PC-3 (cell line): Measurements from ENCODE around the gene LFNG. TPM values are rescaled to one million over a fixed set of nuclear protein-coding genes. Genes with fewer than 3 reads are reported as not detected.

Experiments
- ATAC-seq: fragments of 200-7000 bp; cut with Tn5 transposase; 2 replicates; pipeline ENCODE4 v1.9.1; 2020; ENCODE audit warnings: mild to moderate bottlenecking, moderate library complexity
- BruUV-seq: library from RNA; stranded (reverse); fragments of 400-500 nt; replicated peaks from 2 replicates; lab custom pipeline; 2021; lab: Mats Ljungman, UMichigan
- CTCF ChIA-PET: fragments of 300-600 bp; sonication (Branson Sonifier 250); formaldehyde crosslinking; loops from one replicate; lab custom pipeline; 2022; ENCODE audit warnings: antibody characterized with exemption; lab: Charles Lee
- POLR2A ChIA-PET: fragments of 300-600 bp; sonication (Branson Sonifier 250); formaldehyde crosslinking; loops from one replicate; lab custom pipeline; 2022; ENCODE audit warnings: antibody characterized with exemption; ENCODE audit not compliant: unreplicated experiment; lab: Charles Lee
- DNase-seq: peaks from one replicate; pipeline ENCODE4 v3.0.0-alpha.2; 2015
- H2AFZ ChIP-seq: fragments of 300-600 bp; sonication (generic); 2 replicates; pipeline ENCODE4 v1.6.0; 2016; ENCODE audit warnings: antibody characterized with exemption, low read length
- H3F3A ChIP-seq: fragments of 300-600 bp; sonication (generic); one replicate; pipeline ENCODE4 v1.6.0; 2017; ENCODE audit warnings: antibody characterized with exemption, low read length, control low read depth, mild to moderate bottlenecking; ENCODE audit not compliant: unreplicated experiment
- H3K27ac ChIP-seq: fragments of 300-600 bp; sonication (generic); 2 replicates; pipeline ENCODE4 v1.5.1; 2016; ENCODE audit warnings: mild to moderate bottlenecking, low read length
- H3K27me3 ChIP-seq: fragments of 300-600 bp; sonication (generic); 2 replicates; pipeline ENCODE4 v1.6.1; 2016; ENCODE audit warnings: low read length, mixed read lengths
- H3K36me3 ChIP-seq: fragments of 300-600 bp; sonication (generic); 2 replicates; pipeline ENCODE4 v1.6.1; 2016; ENCODE audit warnings: low read depth, mixed run types, low read length, mixed read lengths
- H3K4me1 ChIP-seq: fragments of 300-600 bp; sonication (generic); 2 replicates; pipeline ENCODE4 v1.5.1; 2016; ENCODE audit warnings: low read length; ENCODE audit not compliant: insufficient read depth
- H3K4me2 ChIP-seq: fragments of 300-600 bp; sonication (generic); 2 replicates; pipeline ENCODE4 v1.6.0; 2016; ENCODE audit warnings: low read length
- H3K4me3 ChIP-seq: fragments of 300-600 bp; sonication (generic); 2 replicates; pipeline ENCODE4 v1.5.1; 2016; ENCODE audit warnings: mild to moderate bottlenecking, low read length, mixed read lengths
- H3K79me2 ChIP-seq: fragments of 300-600 bp; sonication (generic); 2 replicates; pipeline ENCODE4 v1.6.1; 2017; ENCODE audit warnings: low read length, mixed read lengths
- H3K9ac ChIP-seq: fragments of 300-600 bp; sonication (generic); 2 replicates; pipeline ENCODE4 v1.6.0; 2016; ENCODE audit warnings: mild to moderate bottlenecking, low read length
- H3K9me2 ChIP-seq: fragments of 300-600 bp; sonication (generic); replicated peaks from 2 replicates; pipeline ENCODE4 v1.6.1; 2016; ENCODE audit warnings: mixed run types, low read length, mixed read lengths
- H3K9me3 ChIP-seq: fragments of 300-600 bp; sonication (generic); 2 replicates; pipeline ENCODE4 v1.6.1; 2016; ENCODE audit warnings: low read length, mixed read lengths
- H4K20me1 ChIP-seq: fragments of 300-600 bp; sonication (generic); 2 replicates; pipeline ENCODE4 v1.6.1; 2016; ENCODE audit warnings: low read length, mixed read lengths
- CTCF ChIP-seq: fragments of 300-600 bp; sonication (generic); conservative IDR thresholded peaks from 2 replicates; pipeline ENCODE4 v1.5.1; 2017; ENCODE audit warnings: antibody characterized with exemption, low read depth, mild to moderate bottlenecking, low read length
- EZH2 ChIP-seq: fragments of 300-600 bp; sonication (generic); IDR thresholded peaks from one replicate; pipeline ENCODE4 v1.6.1; 2017; ENCODE audit warnings: antibody characterized with exemption, mild to moderate bottlenecking, low read length; ENCODE audit not compliant: unreplicated experiment
- EZH2phosphoT487 ChIP-seq: fragments of 300-600 bp; sonication (generic); IDR thresholded peaks from 2 replicates; pipeline ENCODE4 v1.6.1; 2018; ENCODE audit warnings: mild to moderate bottlenecking, antibody characterized with exemption, low read length, borderline replicate concordance
- intact Hi-C: fragments of 100-400 bp; cut with micrococcal nuclease; formaldehyde crosslinking; loops from 2 replicates; pipeline ENCODE4 v1.9.0; 2023
- total RNA-seq: library from RNA; depleted of rRNA; stranded (reverse); fragments of >200 nt; gene quantifications from 2 replicates; pipeline ENCODE4 v1.2.3, GENCODE V29; 2014

LFNG gene
- total RNA-seq, 1 experiment from 2014 or later: 7.7 TPM

GRCh38 chr7:2496375-2496774, 23.2 kb upstream of the LFNG start:
- H3K9me2 ChIP-seq: no peaks in the 10 kb centered on the region
- BruUV-seq: no TSS peak
- no peaks in the 10 kb centered on the region for H3K9me3 ChIP-seq
- no peak overlapping the region for H3K27ac ChIP-seq
- no peak overlapping the region for H3K9ac ChIP-seq
- H3K27me3 ChIP-seq: no peaks in the 10 kb centered on the region
- H3K4me3 ChIP-seq: no peak overlapping the region
- no peak for DNase-seq
- TF ChIP-seq EZH2: no peak
- TF ChIP-seq CTCF: no peak
- no peak for TF ChIP-seq EZH2phosphoT487
- H2AFZ ChIP-seq: no peak overlapping the region
- H3K4me1 ChIP-seq: no peaks in the 10 kb centered on the region
- H3K36me3 ChIP-seq: no peaks in the 10 kb centered on the region
- ChIA-PET CTCF (no interaction called here), POLR2A (no interaction called here)
- no peaks in the 10 kb centered on the region for H4K20me1 ChIP-seq
- ATAC-seq: no peak
- intact Hi-C loops: no loop called here
- no peak overlapping the region for H3K4me2 ChIP-seq
- no peaks in the 10 kb centered on the region for H3F3A ChIP-seq
- no peaks in the 10 kb centered on the region for H3K79me2 ChIP-seq

GRCh38 chr7:2497065-2497464, 22.5 kb upstream of the LFNG start:
- no peaks in the 10 kb centered on the region for H3K79me2 ChIP-seq
- no peaks in the 10 kb centered on the region for H3K4me1 ChIP-seq
- intact Hi-C loops: no loop called here
- H3K36me3 ChIP-seq: no peaks in the 10 kb centered on the region
- no peak for TF ChIP-seq EZH2
- TF ChIP-seq CTCF: no peak
- TF ChIP-seq EZH2phosphoT487: no peak
- ChIA-PET CTCF (no interaction called here), POLR2A (no interaction called here)
- H3K4me3 ChIP-seq: no peak overlapping the region
- H3K27ac ChIP-seq: no peak overlapping the region
- no peak overlapping the region for H3K4me2 ChIP-seq
- no peaks in the 10 kb centered on the region for H4K20me1 ChIP-seq
- H3K27me3 ChIP-seq: no peaks in the 10 kb centered on the region
- no peak overlapping the region for H2AFZ ChIP-seq
- H3K9me2 ChIP-seq: no peaks in the 10 kb centered on the region
- H3F3A ChIP-seq: no peaks in the 10 kb centered on the region
- no TSS peak for BruUV-seq
- no peak for ATAC-seq
- no peak for DNase-seq
- no peak overlapping the region for H3K9ac ChIP-seq
- no peaks in the 10 kb centered on the region for H3K9me3 ChIP-seq

- Histone ChIP-seq H3K9me3 (no peaks in the 10 kb centered on the region), H3K9me2 (no peaks in the 10 kb centered on the region), H3K27me3 (no peaks in the 10 kb centered on the region), H4K20me1 (no peaks in the 10 kb centered on the region), H3F3A (no peaks in the 10 kb centered on the region), H2AFZ (no peak overlapping the region), H3K27ac (no peak overlapping the region), H3K4me1 (no peaks in the 10 kb centered on the region), H3K36me3 (no peaks in the 10 kb centered on the region), H3K4me2 (no peak overlapping the region), H3K4me3 (no peak overlapping the region), H3K79me2 (no peaks in the 10 kb centered on the region), H3K9ac (no peak overlapping the region)
- ATAC-seq (no peak), DNase-seq (no peak)
- TF ChIP-seq EZH2 (no peak), CTCF (no peak), EZH2phosphoT487 (no peak)
- BruUV-seq: no TSS peak
- POLR2A ChIA-PET: no interaction called here
- intact Hi-C loops: no loop called here
- CTCF ChIA-PET: no interaction called here
Observed at GRCh38 chr7:2497500-2498336, 21.9 kb upstream of the LFNG start.
